ENCODE measurements around the gene PLPPR3. TPM values are rescaled to one million over a fixed set of nuclear protein-coding genes. Genes with fewer than 3 reads are reported as not detected.

Gene PLPPR3
- total RNA-seq, 1 experiment from 2014 or later: 57.9 TPM

DNA sequence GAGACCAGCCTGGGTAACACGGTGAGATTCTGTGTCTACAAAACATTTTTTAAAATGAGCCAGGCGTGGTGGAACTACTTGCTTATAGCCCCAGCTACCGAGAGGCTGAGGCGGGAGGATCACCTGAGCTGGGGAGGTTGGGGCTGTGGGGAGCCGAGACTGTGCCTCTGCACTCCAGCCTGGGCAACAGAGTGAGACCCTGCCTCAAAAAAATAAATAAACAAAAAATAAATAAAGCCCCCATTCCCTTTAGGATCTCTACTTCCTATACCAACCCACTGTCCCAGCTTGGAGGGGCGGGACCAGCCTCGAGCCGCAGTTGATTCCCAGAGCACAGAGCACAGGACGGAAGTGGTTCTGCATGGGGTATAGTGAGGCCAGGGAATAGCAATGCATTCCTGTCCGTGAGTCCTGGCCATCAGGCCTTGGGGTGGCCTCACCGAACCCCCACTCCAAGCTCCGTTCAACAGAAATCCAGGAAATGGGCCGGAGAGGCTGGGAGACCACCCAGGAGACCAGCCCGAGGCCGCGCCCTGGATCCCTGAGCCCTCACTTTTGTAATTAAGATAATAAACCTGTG is 29.4 kb downstream of the PLPPR3 start:
- H4K20me1 ChIP-seq (ENCODE audit: control insufficient read depth, insufficient read depth, insufficient read length): no peaks in the 10 kb centered on the region
- no peak overlapping the region for H2BK20ac ChIP-seq (ENCODE audit: low read depth, low read length, poor library complexity, severe bottlenecking)
- no peak overlapping the region for H2BK5ac ChIP-seq (ENCODE audit: insufficient read length, low read length)
- H3K79me1 ChIP-seq (ENCODE audit: insufficient read depth, low read depth, low read length, poor library complexity, severe bottlenecking): no peaks in the 10 kb centered on the region
- no peak overlapping the region for H3K14ac ChIP-seq (ENCODE audit: insufficient read depth, low read length)
- no peak overlapping the region for H2BK12ac ChIP-seq (ENCODE audit: insufficient read length, low read depth, low read length)
- no peak overlapping the region for H4K8ac ChIP-seq (replicated peaks; ENCODE audit: insufficient read length, low read depth, low read length)
- WGBS (ENCODE audit: extremely low coverage, insufficient read length, low lambda C conversion rate): no CpG with 5 or more reads among the region's 16 CpGs
- no peak overlapping the region for H3K9ac ChIP-seq (ENCODE audit: extremely low read depth, insufficient read length, low read length)
- Mint-ChIP-seq H3K27me3 (ENCODE audit: low read depth) (no peaks in the 10 kb centered on the region), H3K27ac (peak overlapping the region in 1 of 3 experiments; percentile 44; a peak in 1 of 7 replicates), H3K4me3 (no peak overlapping the region), H3K36me3 (ENCODE audit: insufficient read depth in 1 of 3, low read depth in 3 of 3) (no peaks in the 10 kb centered on the region), H3K9me3 (no peaks in the 10 kb centered on the region; a peak in 1 of 5 replicates), H3K4me1 (peaks cover 23 to 36% of the 10 kb centered on the region in 2 experiments)
- no peaks in the 10 kb centered on the region for H3K27me3 ChIP-seq (ENCODE audit: insufficient read depth, low read length)
- H3K4ac ChIP-seq (ENCODE audit: low read depth, low read length): no peak overlapping the region
- no peak overlapping the region for H3T11ph ChIP-seq (ENCODE audit: low read length)
- no peak overlapping the region for H3K23ac ChIP-seq (ENCODE audit: insufficient read length, low read depth, low read length)
- no peak overlapping the region for H2AK5ac ChIP-seq (ENCODE audit: insufficient read length, low read length)
- no peak overlapping the region for H3K27ac ChIP-seq (ENCODE audit: insufficient read length, low read depth, low read length)
- no peak overlapping the region for H2BK120ac ChIP-seq (ENCODE audit: low read depth, low read length, poor library complexity, severe bottlenecking)
- no peaks in the 10 kb centered on the region for H3K23me2 ChIP-seq (ENCODE audit: insufficient read length, low read depth, low read length, poor library complexity, severe bottlenecking)
- no peak overlapping the region for H2BK15ac ChIP-seq (ENCODE audit: low read depth, low read length)
- H4K5ac ChIP-seq (ENCODE audit: insufficient read length, low read depth, low read length): no peak overlapping the region
- no peak overlapping the region for H4K91ac ChIP-seq (ENCODE audit: insufficient read length, low read depth, low read length)
- H3K79me2 ChIP-seq (ENCODE audit: insufficient read depth, low read length): no peaks in the 10 kb centered on the region
- DNase-seq: peak; percentile 41
- no peak overlapping the region for H3K4me2 ChIP-seq (ENCODE audit: insufficient read depth, insufficient read length, low read length)
- no peak overlapping the region for H3K56ac ChIP-seq (ENCODE audit: insufficient read length, low read depth, low read length)
- H3K4me1 ChIP-seq (ENCODE audit: insufficient read depth, low read length): no peaks in the 10 kb centered on the region; the same call in 1 of the 2 replicates
- no peak overlapping the region for H3K18ac ChIP-seq (ENCODE audit: insufficient read length, low read depth, low read length)
- no peak overlapping the region for H2AFZ ChIP-seq (ENCODE audit: low read length)
- TF ChIP-seq, protein P1, sequence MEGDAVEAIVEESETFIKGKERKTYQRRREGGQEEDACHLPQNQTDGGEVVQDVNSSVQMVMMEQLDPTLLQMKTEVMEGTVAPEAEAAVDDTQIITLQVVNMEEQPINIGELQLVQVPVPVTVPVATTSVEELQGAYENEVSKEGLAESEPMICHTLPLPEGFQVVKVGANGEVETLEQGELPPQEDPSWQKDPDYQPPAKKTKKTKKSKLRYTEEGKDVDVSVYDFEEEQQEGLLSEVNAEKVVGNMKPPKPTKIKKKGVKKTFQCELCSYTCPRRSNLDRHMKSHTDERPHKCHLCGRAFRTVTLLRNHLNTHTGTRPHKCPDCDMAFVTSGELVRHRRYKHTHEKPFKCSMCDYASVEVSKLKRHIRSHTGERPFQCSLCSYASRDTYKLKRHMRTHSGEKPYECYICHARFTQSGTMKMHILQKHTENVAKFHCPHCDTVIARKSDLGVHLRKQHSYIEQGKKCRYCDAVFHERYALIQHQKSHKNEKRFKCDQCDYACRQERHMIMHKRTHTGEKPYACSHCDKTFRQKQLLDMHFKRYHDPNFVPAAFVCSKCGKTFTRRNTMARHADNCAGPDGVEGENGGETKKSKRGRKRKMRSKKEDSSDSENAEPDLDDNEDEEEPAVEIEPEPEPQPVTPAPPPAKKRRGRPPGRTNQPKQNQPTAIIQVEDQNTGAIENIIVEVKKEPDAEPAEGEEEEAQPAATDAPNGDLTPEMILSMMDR (conservative IDR thresholded peaks at IDR 0.05): no peak
- H3K9me3 ChIP-seq (ENCODE audit: control insufficient read depth, low read depth, low read length): no peaks in the 10 kb centered on the region

Data from H9 (cell line).